HEK293T (cell line): ENCODE measurements around the gene DTNBP1.

Experiments
- BHLHE40 ChIP-seq: fragments of 450-650 bp; IDR thresholded peaks from 2 replicates; pipeline ENCODE4 v1.6.1; 2016; ENCODE audit warnings: mild to moderate bottlenecking, moderate library complexity, borderline replicate concordance
- ELF4 ChIP-seq: fragments of 450-650 bp; IDR thresholded peaks from 2 replicates; pipeline ENCODE4 v1.6.1; 2017; ENCODE audit warnings: antibody characterized with exemption
- FOXA1 ChIP-seq: fragments of 450-650 bp; IDR thresholded peaks from 2 replicates; pipeline ENCODE4 v1.6.1; 2016; ENCODE audit warnings: mild to moderate bottlenecking
- FOXK2 ChIP-seq: fragments of 450-650 bp; IDR thresholded peaks from 2 replicates; pipeline ENCODE4 v1.6.1; 2016; ENCODE audit warnings: mild to moderate bottlenecking
- FOXM1 ChIP-seq: fragments of 450-650 bp; IDR thresholded peaks from 2 replicates; pipeline ENCODE4 v1.6.1; 2017; ENCODE audit warnings: mild to moderate bottlenecking, borderline replicate concordance
- HDGF ChIP-seq: fragments of 450-650 bp; IDR thresholded peaks from 2 replicates; pipeline ENCODE4 v1.6.1; 2017; ENCODE audit warnings: antibody characterized with exemption, borderline replicate concordance
- LEF1 ChIP-seq: fragments of 450-650 bp; IDR thresholded peaks from 2 replicates; pipeline ENCODE4 v1.6.1; 2017; ENCODE audit warnings: mild to moderate bottlenecking, borderline replicate concordance
- NFRKB ChIP-seq: fragments of 450-650 bp; IDR thresholded peaks from 2 replicates; pipeline ENCODE4 v1.6.1; 2016; ENCODE audit warnings: mild to moderate bottlenecking, moderate library complexity
- SP1 ChIP-seq: fragments of 450-650 bp; IDR thresholded peaks from 2 replicates; pipeline ENCODE4 v1.6.1; 2017
- SUZ12 ChIP-seq: fragments of 450-650 bp; IDR thresholded peaks from 2 replicates; pipeline ENCODE4 v1.6.1; 2016; ENCODE audit warnings: mild to moderate bottlenecking
- ZNF384 ChIP-seq: fragments of 450-650 bp; IDR thresholded peaks from 2 replicates; pipeline ENCODE4 v1.6.1; 2016

DNA sequence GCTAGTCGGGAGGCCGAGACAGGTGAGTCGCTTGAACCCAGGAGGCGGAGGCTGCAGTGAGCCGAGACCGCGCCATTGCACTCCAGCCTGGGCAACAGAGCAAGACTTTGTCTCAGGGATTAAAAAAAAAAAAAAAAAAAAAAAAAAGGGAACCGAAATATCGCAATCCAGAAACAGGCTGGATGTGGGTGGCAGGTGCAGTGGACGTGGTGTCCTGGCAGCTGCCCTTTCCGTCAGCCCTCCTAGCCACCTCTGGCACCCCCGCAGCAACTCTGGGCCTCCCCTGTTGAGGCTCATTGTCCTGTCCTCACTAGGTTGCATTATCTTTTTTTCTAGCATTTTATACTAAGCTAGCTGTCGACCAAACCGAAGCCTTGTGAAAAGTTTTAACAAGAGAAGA is 113.5 kb downstream of the DTNBP1 start:
- TF ChIP-seq SUZ12 (no peak), BHLHE40 (no peak), ELF4 (no peak), HDGF (no peak), FOXK2 (no peak), FOXM1 (no peak), LEF1 (no peak), ZNF384 (no peak), SP1 (no peak), NFRKB (no peak), FOXA1 (no peak)
